Activated CD8-positive, alpha-beta memory T cell treated with anti-CD3 and anti-CD28 coated beads, Interleukin-2, amount 50 U/mL, for 24 hours (primary cell): ENCODE measurements around the gene GLS.

Source experiments
- DNase-seq: peaks from one replicate; pipeline ENCODE4 v3.0.0-alpha.2; 2020; ENCODE audit errors: extremely low read depth

The GLS gene

GRCh38 chr2:191013932-191014652 lies 133.5 kb downstream of the GLS start, which contains the start of gene STAT1:
STAT1 (minus strand) TSS chr2:191014171; CDS start chr2:191010003, 4,168 bp downstream.
- DNase-seq = peak; percentile 86

GRCh38 chr2:191014653-191015020 lies 134.0 kb downstream of the GLS start:
- no peak for DNase-seq
